A549 (cell line): ENCODE data around the gene C1orf185.

ENCODE experiments used
- CBX8 ChIP-seq: fragments of 200-600 bp; sonication (generic); IDR thresholded peaks from 2 replicates; pipeline ENCODE4 v1.6.1; 2016
- REST ChIP-seq: fragments of 200-600 bp; sonication (generic); IDR thresholded peaks from 2 replicates; pipeline ENCODE4 v1.6.1; 2016; ENCODE audit warnings: antibody characterized with exemption, mild to moderate bottlenecking, moderate library complexity

- TF ChIP-seq CBX8 (no peak), REST (no peak)
Measured at GRCh38 chr1:51158263-51158662, 56.2 kb downstream of the C1orf185 start.
